ENCODE measurements around the gene GALNT9. TPM values are rescaled to one million over a fixed set of nuclear protein-coding genes. Genes with fewer than 3 reads are reported as not detected.

GALNT9 gene
- total RNA-seq, 1 donor from 2014 or later = not detected

- Histone ChIP-seq H3K4me1 (peaks cover 18% of the 10 kb centered on the region), H3K27me3 (ENCODE audit: low read depth) (peaks cover 100% of the 10 kb centered on the region), H3K27ac (replicated peaks) (no peak overlapping the region), H3K9me3 (replicated peaks) (no peaks in the 10 kb centered on the region), H3K36me3 (no peaks in the 10 kb centered on the region), H3K4me3 (no peak overlapping the region)
- TF ChIP-seq CTCF (IDR thresholded peaks at IDR 0.05; ENCODE audit: borderline replicate concordance) = no peak
- no peak for DNase-seq
- intact Hi-C loops (cut with micrococcal nuclease) = no loop called here
Observed at GRCh38 chr12:132324841-132325732, 4.3 kb downstream of the GALNT9 start.

GRCh38 chr12:132324173-132324572, 5.2 kb downstream of the GALNT9 start:
- Histone ChIP-seq H3K4me1 (peaks cover 18% of the 10 kb centered on the region), H3K4me3 (no peak overlapping the region), H3K9me3 (replicated peaks) (no peaks in the 10 kb centered on the region), H3K27me3 (ENCODE audit: low read depth) (peaks cover 100% of the 10 kb centered on the region), H3K36me3 (no peaks in the 10 kb centered on the region), H3K27ac (replicated peaks) (no peak overlapping the region)
- no peak for DNase-seq
- intact Hi-C loops (cut with micrococcal nuclease) = no loop called here
- TF ChIP-seq CTCF (IDR thresholded peaks at IDR 0.05; ENCODE audit: borderline replicate concordance) = no peak

- H3K36me3 ChIP-seq = no peaks in the 10 kb centered on the region
- H3K4me1 ChIP-seq = peaks cover 14% of the 10 kb centered on the region
- intact Hi-C loops (cut with micrococcal nuclease) = no loop called here
- peaks cover 100% of the 10 kb centered on the region for H3K27me3 ChIP-seq (ENCODE audit: low read depth)
- DNase-seq = no peak
- no peak for TF ChIP-seq CTCF (IDR thresholded peaks at IDR 0.05; ENCODE audit: borderline replicate concordance)
- H3K27ac ChIP-seq (replicated peaks) = no peak overlapping the region
- no peaks in the 10 kb centered on the region for H3K9me3 ChIP-seq (replicated peaks)
- H3K4me3 ChIP-seq = no peak overlapping the region
Observed at GRCh38 chr12:132323171-132324010, 6.0 kb downstream of the GALNT9 start.

GRCh38 chr12:132322206-132323132, 6.9 kb downstream of the GALNT9 start:
- H3K4me3 ChIP-seq = no peak overlapping the region
- H3K27me3 ChIP-seq (ENCODE audit: low read depth) = peaks cover 100% of the 10 kb centered on the region
- TF ChIP-seq CTCF (IDR thresholded peaks at IDR 0.05; ENCODE audit: borderline replicate concordance) = no peak
- H3K36me3 ChIP-seq = no peaks in the 10 kb centered on the region
- no peak for DNase-seq
- H3K9me3 ChIP-seq (replicated peaks) = no peaks in the 10 kb centered on the region
- intact Hi-C loops (cut with micrococcal nuclease) = no loop called here
- H3K27ac ChIP-seq (replicated peaks) = no peak overlapping the region
- peaks cover 5% of the 10 kb centered on the region for H3K4me1 ChIP-seq

Measured in left ventricle myocardium inferior (tissue), 1 donor.